ENCODE results near the gene CALHM4. TPM values are rescaled to one million over a fixed set of nuclear protein-coding genes. Genes with fewer than 3 reads are reported as not detected.

CALHM4 gene
- total and polyA plus RNA-seq, 2 of the 13 experiments (the other 11 are each of a cell fraction or from before 2014, with no cell fraction given): not detected

DNA sequence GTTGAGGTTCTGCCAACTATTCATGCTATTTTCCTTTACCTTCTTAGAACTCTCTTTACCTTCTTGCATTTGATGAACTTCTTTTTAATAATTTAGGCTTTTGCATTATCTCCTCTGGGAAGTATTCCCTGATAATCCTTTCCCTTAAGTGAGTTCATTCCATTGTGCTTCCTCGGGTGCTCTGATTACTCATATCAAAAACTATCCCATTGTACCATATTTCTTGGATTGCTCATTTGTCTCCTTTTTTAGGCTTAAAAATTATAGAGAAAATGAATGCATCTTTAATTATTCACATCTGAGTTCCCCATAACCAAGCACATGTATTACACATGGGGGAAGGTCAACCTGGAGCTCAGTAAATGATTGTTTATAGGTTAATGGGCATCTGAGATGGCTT, 2.5 kb downstream of the CALHM4 start (continued):
- TF ChIP-seq ZNF367 (CRISPR knock-in tag; IDR thresholded peaks at IDR 0.05; ENCODE audit: borderline replicate concordance) (no peak), ZNF75D (CRISPR knock-in tag; IDR thresholded peaks at IDR 0.05; ENCODE audit: borderline replicate concordance) (no peak)
- TF ChIP-seq, protein P1, sequence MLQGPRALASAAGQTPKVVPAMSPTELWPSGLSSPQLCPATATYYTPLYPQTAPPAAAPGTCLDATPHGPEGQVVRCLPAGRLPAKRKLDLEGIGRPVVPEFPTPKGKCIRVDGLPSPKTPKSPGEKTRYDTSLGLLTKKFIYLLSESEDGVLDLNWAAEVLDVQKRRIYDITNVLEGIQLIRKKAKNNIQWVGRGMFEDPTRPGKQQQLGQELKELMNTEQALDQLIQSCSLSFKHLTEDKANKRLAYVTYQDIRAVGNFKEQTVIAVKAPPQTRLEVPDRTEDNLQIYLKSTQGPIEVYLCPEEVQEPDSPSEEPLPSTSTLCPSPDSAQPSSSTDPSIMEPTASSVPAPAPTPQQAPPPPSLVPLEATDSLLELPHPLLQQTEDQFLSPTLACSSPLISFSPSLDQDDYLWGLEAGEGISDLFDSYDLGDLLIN (CRISPR knock-in tag; IDR thresholded peaks at IDR 0.05; ENCODE audit: borderline replicate concordance): no peak

DNA sequence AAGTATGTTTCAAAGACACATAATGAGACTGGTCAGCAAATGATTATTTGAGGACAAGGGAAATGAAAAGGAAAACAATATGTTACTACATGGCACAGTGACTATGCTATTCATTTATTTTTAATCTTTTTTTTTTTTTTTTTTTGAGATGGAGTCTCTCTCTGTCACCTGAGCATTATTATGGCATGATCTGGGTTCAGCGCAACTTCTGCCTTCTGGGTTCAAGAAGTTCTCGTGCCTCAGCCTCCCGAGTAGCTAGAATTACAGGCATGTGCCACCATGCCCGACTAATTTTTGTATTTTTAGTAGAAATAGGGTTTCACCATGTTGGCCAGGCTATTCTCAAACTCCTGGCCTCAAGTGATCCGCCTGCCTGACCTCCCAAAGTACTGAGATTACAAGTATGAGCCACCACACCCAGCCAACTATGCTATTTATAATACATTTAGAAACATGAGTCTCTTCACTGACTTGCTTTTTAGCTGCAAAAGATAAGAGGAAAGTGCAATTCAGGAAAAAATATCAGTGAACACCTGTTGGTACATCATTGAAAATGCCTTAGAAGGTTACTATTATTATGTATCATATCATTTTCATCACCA, 3.4 kb downstream of the CALHM4 start:
- Histone ChIP-seq H2AFZ (ENCODE audit: low read length) (no peak overlapping the region), H3K79me2 (ENCODE audit: insufficient read depth, low read length) (no peaks in the 10 kb centered on the region), H3K4me3 (replicated peaks in 1 of 3; ENCODE audit: insufficient read depth in 1 of 3, low read depth in 2 of 3, low read length in 3 of 3) (no peak overlapping the region), H4K20me1 (ENCODE audit: insufficient read depth, low read length) (no peaks in the 10 kb centered on the region), H3K36me3 (replicated peaks in 1 of 2; ENCODE audit: control insufficient read depth in 1 of 2, insufficient read depth in 2 of 2, low read length in 2 of 2) (no peaks in the 10 kb centered on the region), H3K9me3 (ENCODE audit: low read length) (no peaks in the 10 kb centered on the region), H3K4me1 (ENCODE audit: insufficient read depth, low read length) (peaks cover 5% of the 10 kb centered on the region), H3K27me3 (ENCODE audit: control insufficient read depth in 1 of 2, insufficient read depth in 2 of 2, low read length in 2 of 2) (peaks cover 0 to 5% of the 10 kb centered on the region in 2 experiments; a peak in 3 of 5 replicates), H3K4me2 (ENCODE audit: low read depth, low read length) (no peak overlapping the region), H3K27ac (ENCODE audit: extremely low read length, insufficient read depth, low read length) (no peak overlapping the region), H3K9ac (ENCODE audit: insufficient read depth, low read depth, low read length) (no peak overlapping the region)
- no peak for TF ChIP-seq KDM5B (CRISPR knock-in tag; IDR thresholded peaks at IDR 0.05; ENCODE audit: borderline replicate concordance)
- TF ChIP-seq, protein P2, sequence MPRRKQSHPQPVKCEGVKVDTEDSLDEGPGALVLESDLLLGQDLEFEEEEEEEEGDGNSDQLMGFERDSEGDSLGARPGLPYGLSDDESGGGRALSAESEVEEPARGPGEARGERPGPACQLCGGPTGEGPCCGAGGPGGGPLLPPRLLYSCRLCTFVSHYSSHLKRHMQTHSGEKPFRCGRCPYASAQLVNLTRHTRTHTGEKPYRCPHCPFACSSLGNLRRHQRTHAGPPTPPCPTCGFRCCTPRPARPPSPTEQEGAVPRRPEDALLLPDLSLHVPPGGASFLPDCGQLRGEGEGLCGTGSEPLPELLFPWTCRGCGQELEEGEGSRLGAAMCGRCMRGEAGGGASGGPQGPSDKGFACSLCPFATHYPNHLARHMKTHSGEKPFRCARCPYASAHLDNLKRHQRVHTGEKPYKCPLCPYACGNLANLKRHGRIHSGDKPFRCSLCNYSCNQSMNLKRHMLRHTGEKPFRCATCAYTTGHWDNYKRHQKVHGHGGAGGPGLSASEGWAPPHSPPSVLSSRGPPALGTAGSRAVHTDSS (CRISPR knock-in tag; conservative IDR thresholded peaks at IDR 0.05): no peak
- no peak for TF ChIP-seq ZNF34 (CRISPR knock-in tag; IDR thresholded peaks at IDR 0.05; ENCODE audit: borderline replicate concordance)
- TF ChIP-seq ZNF263 (CRISPR knock-in tag; IDR thresholded peaks at IDR 0.05): no peak
- no peak for TF ChIP-seq ZNF160 (CRISPR knock-in tag; IDR thresholded peaks at IDR 0.05)
- no peak for TF ChIP-seq ZNF496 (CRISPR knock-in tag; IDR thresholded peaks at IDR 0.05; ENCODE audit: insufficient replicate concordance)
- TF ChIP-seq ZNF121 (CRISPR knock-in tag; IDR thresholded peaks at IDR 0.05): no peak
- ChIA-PET CTCF (ENCODE audit: low intra/inter-chr PET ratio, low total read pairs) (no interaction called here), POLR2A (no interaction called here)
- WGBS (ENCODE audit: low lambda C conversion rate): 25% methylated on average over 5 of the region's 5 CpGs
- DNase-seq (ENCODE audit: low spot score) (no peak), FAIRE-seq (no peak), ATAC-seq (no peak)
- in situ Hi-C loops (cut with HindIII; ENCODE audit: extremely low pct_ligation_motif_present, low pct_unique_long_range_greater_than_20kb): no loop called here
- no TSS peak for BruUV-seq (replicated peaks)
- intact Hi-C loops (cut with micrococcal nuclease; ENCODE audit: unreplicated experiment): no loop called here
